ELR (cell line): ENCODE data around the gene RABAC1.

ENCODE experiments used
- DNase-seq: peaks from one replicate; pipeline ENCODE4 v3.0.0-alpha.2; 2015; ENCODE audit warnings: low read depth

RABAC1 gene

DNA sequence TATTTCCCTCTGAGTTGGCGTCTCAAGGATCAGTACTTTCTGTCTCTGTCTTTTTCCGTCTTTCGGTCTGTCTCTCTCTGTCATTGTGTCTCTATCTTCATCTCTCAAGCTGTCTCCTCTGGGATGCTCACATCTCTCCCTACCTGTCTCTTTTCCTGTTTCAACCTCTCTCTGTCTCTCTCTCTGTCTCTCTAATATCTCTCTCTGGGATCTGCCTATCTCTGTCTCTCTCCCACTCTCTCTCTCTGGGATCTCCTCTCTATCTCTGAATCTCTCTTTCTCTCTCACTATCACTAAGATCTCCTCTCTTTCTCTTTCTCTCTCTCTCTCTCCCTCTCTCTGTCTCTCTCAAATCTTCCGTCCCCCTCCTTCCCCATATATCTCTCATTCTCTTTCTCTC lies 30.9 kb upstream of the RABAC1 start:
- DNase-seq, result no peak

GRCh38 chr19:41988947-41989346 lies 29.8 kb upstream of the RABAC1 start:
- no peak for DNase-seq

- no peak for DNase-seq
Measured at GRCh38 chr19:41987141-41987860, 28.2 kb upstream of the RABAC1 start.

DNA sequence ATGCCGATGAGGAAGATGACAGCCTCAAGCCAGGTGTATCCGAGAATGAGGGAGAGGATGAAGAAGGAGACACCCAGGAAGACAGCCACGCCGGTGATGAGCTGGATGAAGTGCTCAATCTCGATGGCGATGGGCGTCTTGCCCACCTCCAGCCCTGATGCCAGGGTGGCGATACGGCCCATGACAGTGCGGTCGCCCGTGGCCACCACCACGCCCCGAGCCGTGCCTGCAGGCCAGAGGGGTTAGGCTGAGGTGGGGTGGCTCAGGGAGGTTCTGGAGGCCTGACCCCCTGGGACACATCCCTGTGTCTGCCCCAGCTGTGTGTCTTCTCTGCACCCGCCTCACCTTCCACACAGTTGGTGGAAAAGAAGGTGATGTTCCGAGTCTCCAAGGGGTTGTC lies 25.8 kb upstream of the RABAC1 start:
- no peak for DNase-seq

DNA sequence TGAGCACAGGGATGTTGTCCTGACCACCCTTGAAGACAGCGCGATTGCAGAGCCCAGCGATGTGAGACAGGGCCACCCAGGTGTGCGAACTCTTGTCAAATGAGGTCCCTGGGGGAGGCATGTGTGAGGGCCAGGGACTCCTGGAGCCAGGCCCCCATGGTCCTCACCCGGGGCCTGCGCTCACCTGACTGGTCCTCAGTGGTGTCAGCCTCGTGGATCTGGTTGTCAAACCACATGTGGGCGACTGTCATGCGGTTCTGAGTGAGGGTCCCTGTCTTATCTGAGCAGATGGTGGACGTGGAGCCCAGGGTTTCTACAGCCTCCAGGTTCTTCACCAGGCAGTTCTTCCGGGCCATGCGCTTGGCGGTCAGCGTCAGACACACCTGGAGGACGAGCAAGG lies 22.6 kb upstream of the RABAC1 start:
- no peak for DNase-seq

GRCh38 chr19:41978470-41978869 lies 19.3 kb upstream of the RABAC1 start:
- DNase-seq, result no peak

GRCh38 chr19:41977916-41978315 lies 18.8 kb upstream of the RABAC1 start:
- no peak for DNase-seq

DNA sequence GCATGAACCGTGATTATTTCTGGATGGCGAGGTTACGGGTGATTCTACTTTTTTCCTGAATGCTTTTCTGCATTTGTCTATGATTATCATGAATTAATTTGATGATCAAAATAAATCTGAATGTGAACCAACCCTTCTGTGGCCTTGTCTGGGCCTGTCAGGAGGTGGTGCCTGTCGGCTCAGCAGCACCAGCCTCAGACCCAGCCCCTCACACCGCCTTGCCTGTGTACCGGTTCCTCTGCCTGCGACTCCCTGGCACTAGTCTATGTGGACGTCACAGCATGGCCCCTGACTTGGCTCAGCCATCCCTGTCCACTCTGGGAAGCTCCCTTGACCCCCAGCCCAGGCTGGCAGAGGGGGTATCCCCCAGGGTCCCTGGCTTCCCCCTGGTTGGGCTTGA lies 15.5 kb upstream of the RABAC1 start:
- DNase-seq, result no peak

DNA sequence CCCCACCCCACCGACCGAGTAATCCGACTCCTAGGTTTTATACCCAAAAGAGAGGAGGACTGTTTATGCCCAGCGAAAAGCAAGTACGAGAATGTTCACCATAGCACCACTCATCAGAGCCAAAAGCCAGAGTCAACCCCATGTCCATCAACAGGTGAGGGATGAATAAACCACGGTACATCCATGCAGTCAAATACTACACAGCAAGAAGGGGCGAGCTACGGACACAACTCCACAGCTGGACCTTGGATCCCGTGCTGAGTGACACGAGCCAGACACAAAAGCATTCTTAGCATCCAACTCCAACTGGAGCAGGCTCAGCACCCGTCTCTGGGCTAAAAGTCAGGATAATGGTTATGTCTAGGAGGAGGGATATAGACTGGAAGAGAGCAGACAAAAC lies 12.2 kb upstream of the RABAC1 start:
- DNase-seq, result no peak

DNA sequence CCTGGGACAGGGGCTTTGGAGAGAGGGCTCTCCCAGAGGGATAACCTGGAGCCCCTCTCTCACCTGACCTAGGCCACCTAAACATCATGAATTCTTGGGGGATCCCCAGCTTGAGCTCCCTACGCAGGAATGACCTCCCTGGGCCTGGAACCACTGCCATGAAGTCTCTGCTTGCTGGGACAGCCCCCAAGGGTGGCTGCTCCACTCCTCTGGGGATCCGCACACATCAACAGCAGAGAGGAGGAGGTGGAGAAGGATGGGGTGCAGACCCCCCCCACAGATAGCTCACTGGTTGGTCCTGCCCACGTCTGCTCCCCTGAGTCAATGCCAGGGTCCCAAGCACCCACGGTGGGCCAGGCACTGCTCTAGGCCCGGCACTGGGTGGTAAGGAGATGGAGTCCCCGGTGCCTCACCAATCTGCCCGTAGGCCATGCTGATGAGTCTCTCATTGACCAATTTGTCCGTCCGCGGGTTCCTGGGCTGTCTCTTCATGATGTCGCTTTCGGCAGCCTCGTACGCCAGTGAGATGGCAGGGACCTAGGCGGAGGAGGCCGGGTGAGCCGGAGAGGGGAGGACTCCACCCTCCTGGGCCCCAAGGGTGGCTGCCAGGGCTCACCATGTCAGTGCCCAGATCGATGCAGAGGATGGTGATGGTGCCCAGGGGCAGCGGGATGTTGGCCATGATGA lies 10.8 kb upstream of the RABAC1 start:
- no peak for DNase-seq

DNA sequence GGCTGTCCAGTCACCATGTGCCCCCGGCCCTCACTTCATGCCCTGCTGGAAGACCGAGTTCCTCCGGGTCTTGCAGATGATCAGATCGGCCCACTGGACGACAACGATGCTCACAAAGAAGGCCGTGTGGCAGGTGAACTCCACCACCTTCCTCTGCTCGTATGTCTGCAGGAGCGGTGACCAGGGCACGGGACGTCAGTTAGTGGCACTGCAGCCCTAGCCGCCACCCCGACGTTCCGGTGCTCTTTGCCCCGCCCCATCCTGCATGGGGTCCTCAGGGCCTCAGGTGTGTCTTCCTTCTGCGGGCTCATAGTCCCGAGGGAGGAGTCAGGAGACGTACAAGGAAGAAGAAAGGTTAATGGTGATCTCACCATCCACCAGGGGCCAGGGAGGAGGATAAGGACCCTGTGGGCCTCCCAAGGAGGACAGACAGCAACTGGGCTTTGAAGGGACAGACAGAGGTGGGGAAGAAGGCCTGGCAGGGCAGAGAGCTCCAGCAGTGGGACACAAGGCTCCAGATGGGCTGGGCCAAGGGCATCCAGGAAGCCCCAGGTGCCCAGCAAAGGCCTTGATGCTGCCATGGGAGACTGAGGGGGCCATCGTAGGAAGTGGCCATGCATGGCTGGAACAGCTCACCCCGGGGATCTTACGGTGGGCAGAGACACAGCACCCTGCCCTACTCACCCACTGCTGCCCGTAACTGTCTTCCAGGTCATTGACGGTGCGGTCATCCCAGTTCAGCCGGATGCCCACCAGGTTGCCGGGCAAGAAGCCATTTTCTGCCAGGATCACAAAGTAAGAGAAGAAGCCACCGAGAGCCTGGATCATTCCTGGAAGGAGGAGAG lies 9.9 kb upstream of the RABAC1 start:
- DNase-seq, result no peak

- no peak for DNase-seq
Measured at GRCh38 chr19:41967054-41967783, 8.1 kb upstream of the RABAC1 start.

DNA sequence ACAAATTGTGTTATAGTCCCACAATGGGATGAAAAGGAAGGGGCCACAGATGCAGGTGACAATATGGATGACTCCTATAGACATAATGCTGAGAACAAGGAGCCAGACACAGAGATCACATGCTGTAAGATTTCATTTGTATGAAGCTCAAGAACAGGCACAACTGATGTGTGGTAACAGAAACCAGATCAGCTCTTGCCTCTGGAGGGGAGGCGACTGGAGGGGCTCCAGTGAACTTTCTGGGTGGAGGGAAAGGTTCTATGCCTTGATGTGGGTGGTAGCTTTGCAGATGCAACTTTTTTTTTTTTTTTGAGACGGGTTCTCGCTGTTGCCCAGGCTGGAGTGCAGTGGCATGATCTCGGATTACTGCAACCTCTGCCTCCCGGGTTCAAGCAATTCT lies 6.0 kb upstream of the RABAC1 start:
- DNase-seq, result no peak

- DNase-seq, result no peak
Measured at GRCh38 chr19:41960973-41961372, 1.9 kb upstream of the RABAC1 start.

GRCh38 chr19:41958367-41959055 lies 610 bp downstream of the RABAC1 start:
- DNase-seq, result peak; percentile 74

DNA sequence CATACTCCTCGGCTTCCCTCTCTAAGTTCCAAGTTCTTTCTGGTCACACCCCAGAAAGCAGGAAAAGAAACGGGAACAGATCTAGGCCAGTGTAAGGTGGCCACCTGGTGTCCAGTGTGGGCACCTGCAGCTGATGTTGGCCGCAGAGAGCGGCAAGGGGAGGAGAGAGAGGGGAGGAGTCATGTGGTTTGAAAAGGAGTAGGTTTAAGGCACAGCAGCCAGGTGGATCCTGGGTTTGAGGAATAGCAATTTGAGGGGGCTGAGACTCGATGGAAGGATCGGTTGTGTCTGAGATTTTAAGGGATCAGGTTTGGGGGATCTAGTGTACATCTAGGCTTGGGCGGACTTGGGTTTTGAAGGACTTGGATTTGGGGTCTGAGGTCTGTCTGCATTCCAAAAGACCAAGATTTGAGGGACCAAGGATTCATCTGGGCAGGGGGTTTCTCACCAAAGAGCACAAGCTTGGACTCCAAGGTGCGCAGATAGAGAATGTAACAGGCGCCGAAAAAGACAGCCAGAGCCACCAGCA lies 1.2 kb downstream of the RABAC1 start:
- peak; percentile 88 for DNase-seq

DNA sequence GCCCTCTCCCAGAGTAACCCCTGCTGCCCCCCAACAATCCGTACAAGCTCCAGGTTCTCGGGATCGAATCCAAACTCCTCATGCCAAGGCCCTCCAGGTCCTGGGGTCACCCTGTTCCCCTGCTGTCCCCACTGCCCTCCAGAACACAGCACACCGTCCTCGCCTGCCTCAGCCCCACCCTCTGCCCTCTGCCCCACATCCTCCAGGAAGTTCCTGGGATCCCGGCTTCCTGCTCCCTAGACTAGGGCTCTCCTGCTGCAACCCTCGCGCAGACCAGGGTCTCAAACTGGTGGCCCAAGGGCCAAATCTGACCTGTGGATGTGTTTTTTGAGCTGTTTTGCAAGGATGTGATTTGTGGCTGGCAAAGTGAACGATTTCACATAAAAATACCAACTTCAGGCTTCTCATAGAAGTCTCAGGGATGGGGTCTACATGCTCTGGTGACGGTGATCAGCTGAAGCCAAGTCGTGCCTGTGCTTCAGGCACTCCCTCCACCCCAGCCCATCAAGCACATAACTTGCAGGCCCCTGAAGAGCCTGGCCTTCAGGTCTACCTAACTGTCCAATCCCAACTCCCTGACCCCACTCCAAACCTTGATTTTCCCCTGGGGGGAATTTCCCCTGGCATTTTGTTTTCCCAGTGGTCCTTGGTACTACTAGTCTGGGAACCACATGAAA lies 1.8 kb downstream of the RABAC1 start:
- no peak for DNase-seq

DNA sequence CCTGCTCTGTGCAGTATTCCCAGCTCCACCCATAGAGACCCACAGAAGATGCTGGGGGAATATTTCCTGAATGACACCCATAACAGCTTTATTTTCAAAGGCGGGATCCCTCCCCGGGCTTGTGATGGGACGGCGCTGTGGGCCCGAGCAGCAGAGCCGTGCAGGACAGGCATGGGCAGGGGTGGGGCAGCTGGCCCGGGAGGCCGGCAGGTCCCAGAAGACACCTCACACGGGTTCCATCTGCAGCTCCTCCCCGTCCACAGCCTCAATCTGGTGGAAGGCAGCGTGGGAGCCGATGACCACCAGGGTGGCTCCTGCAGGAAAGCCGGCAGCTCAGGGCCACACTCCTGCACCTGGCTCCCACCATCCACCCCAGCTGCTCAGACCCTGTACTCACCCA lies 2.5 kb downstream of the RABAC1 start:
- DNase-seq, result no peak

- no peak for DNase-seq
Measured at GRCh38 chr19:41955521-41955920, 3.6 kb downstream of the RABAC1 start.

GRCh38 chr19:41951686-41952172 lies 7.4 kb downstream of the RABAC1 start:
- DNase-seq, result peak; percentile 71

DNA sequence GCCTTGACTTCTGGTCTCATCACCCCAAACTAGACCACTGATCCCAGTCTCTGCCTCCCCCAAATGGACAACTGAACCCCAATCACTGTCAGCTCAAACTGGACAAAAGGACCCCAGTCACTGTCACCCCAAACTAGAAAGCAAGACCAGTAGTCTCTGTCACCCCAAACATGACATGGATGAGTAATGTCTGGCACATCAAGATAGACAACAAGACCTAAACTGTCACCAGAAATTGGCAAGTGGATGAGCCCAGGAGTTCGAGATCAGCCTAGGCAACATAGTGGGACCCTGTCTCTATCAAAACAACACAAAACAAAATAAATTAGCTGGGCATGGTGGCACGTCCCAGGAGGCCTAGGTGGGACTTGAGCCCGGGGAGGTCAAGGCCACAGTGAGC lies 12.0 kb downstream of the RABAC1 start:
- DNase-seq, result no peak
